ENCODE data around the gene PCBP2. TPM values are rescaled to one million over a fixed set of nuclear protein-coding genes. Genes with fewer than 3 reads are reported as not detected.

The PCBP2 gene
- total RNA-seq, 1 donor from 2014 or later: 350 TPM

GRCh38 chr12:53461591-53461990 is 9.7 kb downstream of the PCBP2 start:
- H3K27me3 ChIP-seq (ENCODE audit: control insufficient read depth, insufficient read depth, low read length): no peaks in the 10 kb centered on the region
- DNase-seq (ENCODE audit: low read depth): no peak
- peaks cover 5% of the 10 kb centered on the region for H3K36me3 ChIP-seq (ENCODE audit: control insufficient read depth, insufficient read depth, low read length)
- H3K4me3 ChIP-seq (ENCODE audit: low read depth, low read length): no peak overlapping the region
- TF ChIP-seq CTCF (IDR thresholded peaks at IDR 0.05; ENCODE audit: insufficient read depth, low read length, poor library complexity, severe bottlenecking): no peak

- H3K36me3 ChIP-seq (ENCODE audit: control insufficient read depth, insufficient read depth, low read length): peaks cover 6% of the 10 kb centered on the region
- no peak for TF ChIP-seq CTCF (IDR thresholded peaks at IDR 0.05; ENCODE audit: insufficient read depth, low read length, poor library complexity, severe bottlenecking)
- H3K4me3 ChIP-seq (ENCODE audit: low read depth, low read length): no peak overlapping the region
- H3K27me3 ChIP-seq (ENCODE audit: control insufficient read depth, insufficient read depth, low read length): no peaks in the 10 kb centered on the region
- no peak for DNase-seq (ENCODE audit: low read depth)
Observed at GRCh38 chr12:53462935-53463334, 11.0 kb downstream of the PCBP2 start.

- Histone ChIP-seq H3K36me3 (ENCODE audit: control insufficient read depth, insufficient read depth, low read length) (peaks cover 8% of the 10 kb centered on the region), H3K4me3 (ENCODE audit: low read depth, low read length) (no peak overlapping the region), H3K27me3 (ENCODE audit: control insufficient read depth, insufficient read depth, low read length) (no peaks in the 10 kb centered on the region)
- TF ChIP-seq CTCF (IDR thresholded peaks at IDR 0.05; ENCODE audit: insufficient read depth, low read length, poor library complexity, severe bottlenecking): no peak
- DNase-seq (ENCODE audit: low read depth): no peak
Observed at GRCh38 chr12:53463802-53464560, 12.1 kb downstream of the PCBP2 start.

GRCh38 chr12:53464685-53465418 is 12.9 kb downstream of the PCBP2 start:
- no peak for DNase-seq (ENCODE audit: low read depth)
- H3K36me3 ChIP-seq (ENCODE audit: control insufficient read depth, insufficient read depth, low read length): peaks cover 5% of the 10 kb centered on the region
- TF ChIP-seq CTCF (IDR thresholded peaks at IDR 0.05; ENCODE audit: insufficient read depth, low read length, poor library complexity, severe bottlenecking): no peak
- no peaks in the 10 kb centered on the region for H3K27me3 ChIP-seq (ENCODE audit: control insufficient read depth, insufficient read depth, low read length)
- H3K4me3 ChIP-seq (ENCODE audit: low read depth, low read length): no peak overlapping the region

GRCh38 chr12:53465679-53466078 is 13.8 kb downstream of the PCBP2 start:
- H3K27me3 ChIP-seq (ENCODE audit: control insufficient read depth, insufficient read depth, low read length): no peaks in the 10 kb centered on the region
- no peak overlapping the region for H3K4me3 ChIP-seq (ENCODE audit: low read depth, low read length)
- no peak for DNase-seq (ENCODE audit: low read depth)
- peaks cover 4% of the 10 kb centered on the region for H3K36me3 ChIP-seq (ENCODE audit: control insufficient read depth, insufficient read depth, low read length)
- no peak for TF ChIP-seq CTCF (IDR thresholded peaks at IDR 0.05; ENCODE audit: insufficient read depth, low read length, poor library complexity, severe bottlenecking)
